ENCODE measurements around the gene ADAP1.

Gene ADAP1

GRCh38 chr7:996079-996872 lies 41.8 kb upstream of the ADAP1 start:
- no peak overlapping the region for H3K4me3 ChIP-seq (ENCODE audit: low read depth, low read length)
- TF ChIP-seq CTCF (IDR thresholded peaks at IDR 0.05; ENCODE audit: low read depth, low read length), result no peak

GRCh38 chr7:995571-995970 lies 41.1 kb upstream of the ADAP1 start:
- TF ChIP-seq CTCF (IDR thresholded peaks at IDR 0.05; ENCODE audit: low read depth, low read length), result no peak
- H3K4me3 ChIP-seq (ENCODE audit: low read depth, low read length), result no peak overlapping the region

GRCh38 chr7:994592-995308 lies 40.3 kb upstream of the ADAP1 start:
- no peak overlapping the region for H3K4me3 ChIP-seq (ENCODE audit: low read depth, low read length)
- no peak for TF ChIP-seq CTCF (IDR thresholded peaks at IDR 0.05; ENCODE audit: low read depth, low read length)

GRCh38 chr7:992709-993607 lies 38.5 kb upstream of the ADAP1 start:
- TF ChIP-seq CTCF (IDR thresholded peaks at IDR 0.05; ENCODE audit: low read depth, low read length), result peak; percentile 98
- H3K4me3 ChIP-seq (ENCODE audit: low read depth, low read length), result no peak overlapping the region

GRCh38 chr7:991729-992656 lies 37.5 kb upstream of the ADAP1 start:
- no peak overlapping the region for H3K4me3 ChIP-seq (ENCODE audit: low read depth, low read length)
- no peak for TF ChIP-seq CTCF (IDR thresholded peaks at IDR 0.05; ENCODE audit: low read depth, low read length)

- no peak for TF ChIP-seq CTCF (IDR thresholded peaks at IDR 0.05; ENCODE audit: low read depth, low read length)
- H3K4me3 ChIP-seq (ENCODE audit: low read depth, low read length), result no peak overlapping the region
These were observed 36.7 kb upstream of the ADAP1 start for GRCh38 chr7:990933-991728.

Data from WI38 (cell line).